HepG2 (cell line): ENCODE results near the gene FIBP. TPM values are rescaled to one million over a fixed set of nuclear protein-coding genes. Genes with fewer than 3 reads are reported as not detected.
A peak's percentile ranks its signal among the peaks of the same experiment; 100 is the strongest.

ENCODE experiments used
- FOXA3 ChIP-seq: IDR thresholded peaks from 2 replicates; pipeline ENCODE4 v1.6.1; 2016; ENCODE audit warnings: missing genetic modification reagents, missing compliant biosample characterization
- FOXP1 ChIP-seq, 2 experiments: fragments of 450-650 bp in 1 of 2; IDR thresholded peaks; 2 replicates each; pipeline ENCODE4 v1.6.1; 2017 to 2018; ENCODE audit warnings: antibody characterized with exemption in 1 of 2
- HNRNPK ChIP-seq: fragments of 200-400 bp; formaldehyde crosslinking; IDR thresholded peaks from 2 replicates; pipeline ENCODE4 v1.6.1; 2018; ENCODE audit warnings: low read length, low read depth, moderate library complexity, mild to moderate bottlenecking; ENCODE audit not compliant: poor library complexity, severe bottlenecking
- KMT2A ChIP-seq: sonication (generic); formaldehyde crosslinking; IDR thresholded peaks from 2 replicates; pipeline ENCODE4 v1.4.0; 2020; ENCODE audit warnings: missing genetic modification reagents
- KMT2B ChIP-seq: IDR thresholded peaks from 2 replicates; pipeline ENCODE4 v1.6.1; 2016; ENCODE audit warnings: missing genetic modification reagents, missing compliant biosample characterization
- RFXAP ChIP-seq: sonication (generic); formaldehyde crosslinking; IDR thresholded peaks from 2 replicates; pipeline ENCODE4 v1.4.0; 2020; ENCODE audit warnings: missing genetic modification reagents, borderline replicate concordance
- SIN3A ChIP-seq: IDR thresholded peaks from 2 replicates; pipeline ENCODE4 v1.6.1; 2011; ENCODE audit warnings: low read depth, mild to moderate bottlenecking, control low read depth, low read length, borderline replicate concordance
- SOX13 ChIP-seq, 3 experiments: fragments of 450-650 bp in 1 of 3; sonication (generic) in 1 of 3; formaldehyde crosslinking in 1 of 3; IDR thresholded peaks in 2 of 3; conservative IDR thresholded peaks in 1 of 3; 2 replicates each; pipeline versions ENCODE4 v1.5.0 to v1.6.1; 2016 to 2020; ENCODE audit warnings: antibody characterized with exemption in 1 of 3, mild to moderate bottlenecking in 1 of 3, missing compliant biosample characterization in 1 of 3, missing genetic modification reagents in 1 of 3, moderate library complexity in 1 of 3
- YEATS4 ChIP-seq: sonication (generic); formaldehyde crosslinking; IDR thresholded peaks from 2 replicates; pipeline ENCODE4 v1.4.0; 2020; ENCODE audit warnings: missing genetic modification reagents, borderline replicate concordance
- ZEB1 ChIP-seq: IDR thresholded peaks from 2 replicates; pipeline ENCODE4 v1.6.1; 2012; ENCODE audit warnings: mild to moderate bottlenecking, low read depth, inconsistent platforms; ENCODE audit not compliant: insufficient replicate concordance
- ZNF264 ChIP-seq: sonication (generic); formaldehyde crosslinking; IDR thresholded peaks from 2 replicates; pipeline ENCODE4 v1.4.0; 2020; ENCODE audit warnings: missing genetic modification reagents
- ZNF468 ChIP-seq: sonication (generic); formaldehyde crosslinking; IDR thresholded peaks from 2 replicates; pipeline ENCODE4 v1.8.0; 2022; ENCODE audit warnings: mild to moderate bottlenecking, moderate library complexity, missing genetic modification reagents
- ZNF563 ChIP-seq: sonication (generic); formaldehyde crosslinking; IDR thresholded peaks from 2 replicates; pipeline ENCODE4 v1.8.0; 2022; ENCODE audit warnings: mild to moderate bottlenecking, moderate library complexity, missing genetic modification reagents
- ZNF598 ChIP-seq: sonication (generic); formaldehyde crosslinking; IDR thresholded peaks from 2 replicates; pipeline ENCODE4 v1.5.1; 2020; ENCODE audit warnings: mild to moderate bottlenecking, missing genetic modification reagents, borderline replicate concordance
- polyA plus RNA-seq, 8 experiments: library from polyadenylated mRNA; depleted of rRNA in 3 of 8; stranded (reverse) in 7 of 8; unstranded in 1 of 8; fragments of >200 nt; fragmentation: Illumina TruSeq in 4 of 8; extraction: Trizol in 4 of 8; gene quantifications; 2 replicates each; pipeline versions ENCODE4 v1.2.1 to v1.2.3, GENCODE V29; 2011 to 2016; ENCODE audit warnings: low read depth in 4 of 8, missing spikeins in 1 of 8, mixed read lengths in 1 of 8; ENCODE audit not compliant: insufficient read depth in 1 of 8
- total RNA-seq, 5 experiments: library from RNA; depleted of rRNA; stranded (reverse); fragments of >200 nt; fragmentation: Illumina TruSeq; extraction: Trizol; gene quantifications; 2 replicates each; pipeline ENCODE4 v1.2.3, GENCODE V29; 2016; ENCODE audit warnings: low read depth in 1 of 5
- TF ChIP-seq, protein P1 (sequence below): IDR thresholded peaks from 2 replicates; pipeline ENCODE4 v1.6.1; 2016; ENCODE audit warnings: missing compliant biosample characterization, missing genetic modification reagents, borderline replicate concordance
- TF ChIP-seq, protein P2 (sequence below): sonication (generic); formaldehyde crosslinking; IDR thresholded peaks from 2 replicates; pipeline ENCODE4 v1.8.0; 2022; ENCODE audit warnings: mild to moderate bottlenecking, missing genetic modification reagents
- TF ChIP-seq, protein P3 (sequence below): sonication (generic); formaldehyde crosslinking; conservative IDR thresholded peaks from 2 replicates; pipeline ENCODE4 v1.8.0; 2022; ENCODE audit warnings: mild to moderate bottlenecking, moderate library complexity, missing genetic modification reagents
- TF ChIP-seq, protein P4 (sequence below): sonication (generic); formaldehyde crosslinking; IDR thresholded peaks from 2 replicates; pipeline ENCODE4 v1.5.0; 2020; ENCODE audit warnings: mild to moderate bottlenecking, missing genetic modification reagents, borderline replicate concordance

FIBP gene
- total and polyA plus RNA-seq, 2 of the 13 experiments (the other 11 are each of a cell fraction or from before 2014, with no cell fraction given): 42.9 to 62.1 TPM

DNA sequence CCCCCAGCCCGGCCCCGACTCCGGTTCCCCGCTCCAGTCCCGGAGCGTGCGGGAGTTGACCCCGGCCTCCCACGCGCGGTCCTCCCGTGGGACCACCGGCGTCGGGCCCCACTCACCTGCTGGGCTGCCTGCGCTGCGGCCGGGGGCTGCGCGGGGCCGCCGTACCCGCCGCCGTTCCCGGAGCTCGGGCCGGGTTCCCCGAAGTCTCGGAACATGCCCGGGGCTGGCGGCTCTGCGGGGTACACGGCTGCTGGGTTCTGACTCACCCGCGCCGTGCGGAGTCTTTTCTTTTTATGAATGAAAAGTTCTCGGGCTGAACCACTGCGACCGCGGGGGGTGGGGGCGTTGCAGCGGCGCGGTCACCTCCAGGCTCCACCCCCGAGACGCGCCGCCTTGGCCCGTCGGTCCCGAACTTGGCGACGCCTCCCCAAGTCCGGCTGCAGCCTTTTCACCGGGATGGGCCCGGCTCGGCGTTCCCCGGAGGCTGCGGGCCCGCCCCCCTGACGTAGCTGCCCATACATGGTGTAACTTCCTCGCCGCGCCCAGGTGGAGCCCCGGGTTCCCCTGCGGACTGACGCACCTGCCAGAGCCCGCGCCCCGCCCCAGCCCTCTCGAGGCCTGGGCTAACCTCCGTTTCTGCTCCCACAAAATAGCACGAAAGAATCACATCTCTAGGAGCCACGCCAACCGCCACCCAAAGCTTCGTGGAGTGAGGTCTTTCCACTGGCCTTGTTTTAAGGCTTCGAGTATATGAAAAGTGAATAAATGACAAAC lies 12.0 kb upstream of the FIBP start, which contains the start of gene FOSL1 (continued):
- TF ChIP-seq KMT2B (0 out of 2 replicates have a peak, but pooled peaks have one; percentile 14), ZEB1 (peak; percentile 90), FOXA3 (0 out of 2 replicates have a peak, but pooled peaks have one; percentile 8), SIN3A (peak; percentile 88; the same call in 1 of the 2 replicates), YEATS4 (CRISPR knock-in tag) (peak; percentile 40; the same call in 1 of the 2 replicates), RFXAP (CRISPR knock-in tag) (no peak), ZNF468 (no peak), KMT2A (peak; percentile 37; the same call in 1 of the 2 replicates), HNRNPK (peak; percentile 52), ZNF264 (CRISPR knock-in tag) (peak; percentile 50; the same call in 1 of the 2 replicates), ZNF598 (peak; percentile 60; the same call in 1 of the 2 replicates), ZNF563 (CRISPR knock-in tag) (no peak), FOXP1 (IDR thresholded peaks at IDR 0.05) (no peak), FOXP1 (CRISPR knock-in tag; IDR thresholded peaks at IDR 0.05) (no peak), SOX13 (IDR thresholded peaks at IDR 0.05) (no peak), SOX13 (CRISPR knock-in tag; conservative IDR thresholded peaks at IDR 0.05 in 1 of 2, IDR thresholded peaks at IDR 0.05 in 1 of 2) (peak; percentile 23 to 26; a peak in 1 of 4 replicates)
- TF ChIP-seq, protein P1, sequence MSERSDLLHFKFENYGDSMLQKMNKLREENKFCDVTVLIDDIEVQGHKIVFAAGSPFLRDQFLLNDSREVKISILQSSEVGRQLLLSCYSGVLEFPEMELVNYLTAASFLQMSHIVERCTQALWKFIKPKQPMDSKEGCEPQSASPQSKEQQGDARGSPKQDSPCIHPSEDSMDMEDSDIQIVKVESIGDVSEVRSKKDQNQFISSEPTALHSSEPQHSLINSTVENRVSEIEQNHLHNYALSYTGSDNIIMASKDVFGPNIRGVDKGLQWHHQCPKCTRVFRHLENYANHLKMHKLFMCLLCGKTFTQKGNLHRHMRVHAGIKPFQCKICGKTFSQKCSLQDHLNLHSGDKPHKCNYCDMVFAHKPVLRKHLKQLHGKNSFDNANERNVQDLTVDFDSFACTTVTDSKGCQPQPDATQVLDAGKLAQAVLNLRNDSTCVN (CRISPR knock-in tag): 0 out of 2 replicates have a peak, but pooled peaks have one; percentile 37
- TF ChIP-seq, protein P2, sequence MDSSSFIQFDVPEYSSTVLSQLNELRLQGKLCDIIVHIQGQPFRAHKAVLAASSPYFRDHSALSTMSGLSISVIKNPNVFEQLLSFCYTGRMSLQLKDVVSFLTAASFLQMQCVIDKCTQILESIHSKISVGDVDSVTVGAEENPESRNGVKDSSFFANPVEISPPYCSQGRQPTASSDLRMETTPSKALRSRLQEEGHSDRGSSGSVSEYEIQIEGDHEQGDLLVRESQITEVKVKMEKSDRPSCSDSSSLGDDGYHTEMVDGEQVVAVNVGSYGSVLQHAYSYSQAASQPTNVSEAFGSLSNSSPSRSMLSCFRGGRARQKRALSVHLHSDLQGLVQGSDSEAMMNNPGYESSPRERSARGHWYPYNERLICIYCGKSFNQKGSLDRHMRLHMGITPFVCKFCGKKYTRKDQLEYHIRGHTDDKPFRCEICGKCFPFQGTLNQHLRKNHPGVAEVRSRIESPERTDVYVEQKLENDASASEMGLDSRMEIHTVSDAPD (CRISPR knock-in tag): 0 out of 2 replicates have a peak, but pooled peaks have one; percentile 35
- TF ChIP-seq, protein P3, sequence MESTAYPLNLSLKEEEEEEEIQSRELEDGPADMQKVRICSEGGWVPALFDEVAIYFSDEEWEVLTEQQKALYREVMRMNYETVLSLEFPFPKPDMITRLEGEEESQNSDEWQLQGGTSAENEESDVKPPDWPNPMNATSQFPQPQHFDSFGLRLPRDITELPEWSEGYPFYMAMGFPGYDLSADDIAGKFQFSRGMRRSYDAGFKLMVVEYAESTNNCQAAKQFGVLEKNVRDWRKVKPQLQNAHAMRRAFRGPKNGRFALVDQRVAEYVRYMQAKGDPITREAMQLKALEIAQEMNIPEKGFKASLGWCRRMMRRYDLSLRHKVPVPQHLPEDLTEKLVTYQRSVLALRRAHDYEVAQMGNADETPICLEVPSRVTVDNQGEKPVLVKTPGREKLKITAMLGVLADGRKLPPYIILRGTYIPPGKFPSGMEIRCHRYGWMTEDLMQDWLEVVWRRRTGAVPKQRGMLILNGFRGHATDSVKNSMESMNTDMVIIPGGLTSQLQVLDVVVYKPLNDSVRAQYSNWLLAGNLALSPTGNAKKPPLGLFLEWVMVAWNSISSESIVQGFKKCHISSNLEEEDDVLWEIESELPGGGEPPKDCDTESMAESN (CRISPR knock-in tag): peak; percentile 91
- TF ChIP-seq, protein P4, sequence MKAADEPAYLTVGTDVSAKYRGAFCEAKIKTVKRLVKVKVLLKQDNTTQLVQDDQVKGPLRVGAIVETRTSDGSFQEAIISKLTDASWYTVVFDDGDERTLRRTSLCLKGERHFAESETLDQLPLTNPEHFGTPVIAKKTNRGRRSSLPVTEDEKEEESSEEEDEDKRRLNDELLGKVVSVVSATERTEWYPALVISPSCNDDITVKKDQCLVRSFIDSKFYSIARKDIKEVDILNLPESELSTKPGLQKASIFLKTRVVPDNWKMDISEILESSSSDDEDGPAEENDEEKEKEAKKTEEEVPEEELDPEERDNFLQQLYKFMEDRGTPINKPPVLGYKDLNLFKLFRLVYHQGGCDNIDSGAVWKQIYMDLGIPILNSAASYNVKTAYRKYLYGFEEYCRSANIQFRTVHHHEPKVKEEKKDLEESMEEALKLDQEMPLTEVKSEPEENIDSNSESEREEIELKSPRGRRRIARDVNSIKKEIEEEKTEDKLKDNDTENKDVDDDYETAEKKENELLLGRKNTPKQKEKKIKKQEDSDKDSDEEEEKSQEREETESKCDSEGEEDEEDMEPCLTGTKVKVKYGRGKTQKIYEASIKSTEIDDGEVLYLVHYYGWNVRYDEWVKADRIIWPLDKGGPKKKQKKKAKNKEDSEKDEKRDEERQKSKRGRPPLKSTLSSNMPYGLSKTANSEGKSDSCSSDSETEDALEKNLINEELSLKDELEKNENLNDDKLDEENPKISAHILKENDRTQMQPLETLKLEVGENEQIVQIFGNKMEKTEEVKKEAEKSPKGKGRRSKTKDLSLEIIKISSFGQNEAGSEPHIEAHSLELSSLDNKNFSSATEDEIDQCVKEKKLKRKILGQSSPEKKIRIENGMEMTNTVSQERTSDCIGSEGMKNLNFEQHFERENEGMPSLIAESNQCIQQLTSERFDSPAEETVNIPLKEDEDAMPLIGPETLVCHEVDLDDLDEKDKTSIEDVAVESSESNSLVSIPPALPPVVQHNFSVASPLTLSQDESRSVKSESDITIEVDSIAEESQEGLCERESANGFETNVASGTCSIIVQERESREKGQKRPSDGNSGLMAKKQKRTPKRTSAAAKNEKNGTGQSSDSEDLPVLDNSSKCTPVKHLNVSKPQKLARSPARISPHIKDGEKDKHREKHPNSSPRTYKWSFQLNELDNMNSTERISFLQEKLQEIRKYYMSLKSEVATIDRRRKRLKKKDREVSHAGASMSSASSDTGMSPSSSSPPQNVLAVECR: peak; percentile 89
